HL-60 (cell line): ENCODE measurements around the gene KSR2.
A peak's percentile ranks its signal among the peaks of the same experiment; 100 is the strongest.

Experiments
- TF ChIP-seq, protein P1 (sequence below): IDR thresholded peaks from one replicate; pipeline ENCODE4 v1.5.1; 2011; ENCODE audit warnings: low read length, control low read depth, inconsistent platforms; ENCODE audit not compliant: insufficient read depth
- TF ChIP-seq, protein P2 (sequence below): IDR thresholded peaks from 2 replicates; pipeline ENCODE4 v1.6.1; 2012; ENCODE audit warnings: low read depth; ENCODE audit not compliant: insufficient replicate concordance

DNA sequence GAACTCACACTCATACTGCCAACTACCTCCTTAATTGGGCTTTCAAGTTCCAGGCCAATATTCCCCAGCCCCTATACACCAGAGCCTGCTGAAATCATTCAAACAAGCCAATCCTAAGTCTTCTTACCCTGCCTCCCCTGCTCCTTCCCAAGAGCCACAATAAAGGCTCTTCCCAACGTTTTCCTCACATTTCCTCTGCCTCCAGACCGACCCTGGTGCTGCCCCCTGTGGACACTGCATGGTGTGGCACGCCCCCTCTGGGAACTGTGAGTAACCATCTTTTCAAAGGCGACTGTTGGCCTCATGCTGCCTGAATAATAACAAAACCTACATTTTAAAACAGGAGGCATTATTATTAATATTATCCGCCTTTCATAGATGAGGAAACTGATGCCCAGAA is 495.8 kb downstream of the KSR2 start:
- TF ChIP-seq, protein P1, sequence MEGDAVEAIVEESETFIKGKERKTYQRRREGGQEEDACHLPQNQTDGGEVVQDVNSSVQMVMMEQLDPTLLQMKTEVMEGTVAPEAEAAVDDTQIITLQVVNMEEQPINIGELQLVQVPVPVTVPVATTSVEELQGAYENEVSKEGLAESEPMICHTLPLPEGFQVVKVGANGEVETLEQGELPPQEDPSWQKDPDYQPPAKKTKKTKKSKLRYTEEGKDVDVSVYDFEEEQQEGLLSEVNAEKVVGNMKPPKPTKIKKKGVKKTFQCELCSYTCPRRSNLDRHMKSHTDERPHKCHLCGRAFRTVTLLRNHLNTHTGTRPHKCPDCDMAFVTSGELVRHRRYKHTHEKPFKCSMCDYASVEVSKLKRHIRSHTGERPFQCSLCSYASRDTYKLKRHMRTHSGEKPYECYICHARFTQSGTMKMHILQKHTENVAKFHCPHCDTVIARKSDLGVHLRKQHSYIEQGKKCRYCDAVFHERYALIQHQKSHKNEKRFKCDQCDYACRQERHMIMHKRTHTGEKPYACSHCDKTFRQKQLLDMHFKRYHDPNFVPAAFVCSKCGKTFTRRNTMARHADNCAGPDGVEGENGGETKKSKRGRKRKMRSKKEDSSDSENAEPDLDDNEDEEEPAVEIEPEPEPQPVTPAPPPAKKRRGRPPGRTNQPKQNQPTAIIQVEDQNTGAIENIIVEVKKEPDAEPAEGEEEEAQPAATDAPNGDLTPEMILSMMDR = peak; percentile 17
- TF ChIP-seq, protein P2, sequence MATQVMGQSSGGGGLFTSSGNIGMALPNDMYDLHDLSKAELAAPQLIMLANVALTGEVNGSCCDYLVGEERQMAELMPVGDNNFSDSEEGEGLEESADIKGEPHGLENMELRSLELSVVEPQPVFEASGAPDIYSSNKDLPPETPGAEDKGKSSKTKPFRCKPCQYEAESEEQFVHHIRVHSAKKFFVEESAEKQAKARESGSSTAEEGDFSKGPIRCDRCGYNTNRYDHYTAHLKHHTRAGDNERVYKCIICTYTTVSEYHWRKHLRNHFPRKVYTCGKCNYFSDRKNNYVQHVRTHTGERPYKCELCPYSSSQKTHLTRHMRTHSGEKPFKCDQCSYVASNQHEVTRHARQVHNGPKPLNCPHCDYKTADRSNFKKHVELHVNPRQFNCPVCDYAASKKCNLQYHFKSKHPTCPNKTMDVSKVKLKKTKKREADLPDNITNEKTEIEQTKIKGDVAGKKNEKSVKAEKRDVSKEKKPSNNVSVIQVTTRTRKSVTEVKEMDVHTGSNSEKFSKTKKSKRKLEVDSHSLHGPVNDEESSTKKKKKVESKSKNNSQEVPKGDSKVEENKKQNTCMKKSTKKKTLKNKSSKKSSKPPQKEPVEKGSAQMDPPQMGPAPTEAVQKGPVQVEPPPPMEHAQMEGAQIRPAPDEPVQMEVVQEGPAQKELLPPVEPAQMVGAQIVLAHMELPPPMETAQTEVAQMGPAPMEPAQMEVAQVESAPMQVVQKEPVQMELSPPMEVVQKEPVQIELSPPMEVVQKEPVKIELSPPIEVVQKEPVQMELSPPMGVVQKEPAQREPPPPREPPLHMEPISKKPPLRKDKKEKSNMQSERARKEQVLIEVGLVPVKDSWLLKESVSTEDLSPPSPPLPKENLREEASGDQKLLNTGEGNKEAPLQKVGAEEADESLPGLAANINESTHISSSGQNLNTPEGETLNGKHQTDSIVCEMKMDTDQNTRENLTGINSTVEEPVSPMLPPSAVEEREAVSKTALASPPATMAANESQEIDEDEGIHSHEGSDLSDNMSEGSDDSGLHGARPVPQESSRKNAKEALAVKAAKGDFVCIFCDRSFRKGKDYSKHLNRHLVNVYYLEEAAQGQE = no peak
